ENCODE results near the gene ARHGAP22.

- no peak for TF ChIP-seq POLR2AphosphoS5 (IDR thresholded peaks at IDR 0.05)
- TF ChIP-seq POLR2A (IDR thresholded peaks at IDR 0.05) = no peak
These were observed 31.4 kb upstream of the ARHGAP22 start for GRCh38 chr10:48636231-48636630.
